HCT116 (cell line): Measurements from ENCODE around the gene UBE2G2.

Source experiments
- EGR1 ChIP-seq: IDR thresholded peaks from 2 replicates; pipeline ENCODE4 v1.6.1; 2012; ENCODE audit warnings: low read depth
- EZH2phosphoT487 ChIP-seq: fragments of 200-600 bp; IDR thresholded peaks from 2 replicates; pipeline ENCODE4 v1.6.1; 2018; ENCODE audit warnings: antibody characterized with exemption, borderline replicate concordance
- POLR2A ChIP-seq: IDR thresholded peaks from 2 replicates; pipeline ENCODE4 v1.7.0; 2011; ENCODE audit warnings: borderline replicate concordance; ENCODE audit not compliant: insufficient read depth, insufficient read length; ENCODE audit errors: extremely low read depth
- POLR2AphosphoS5 ChIP-seq: IDR thresholded peaks from 2 replicates; pipeline ENCODE4 v1.6.1; 2011; ENCODE audit warnings: mild to moderate bottlenecking, low read depth, low read length, moderate library complexity
- RAD21 ChIP-seq: IDR thresholded peaks from 2 replicates; pipeline ENCODE4 v1.6.1; 2012; ENCODE audit warnings: low read depth, mild to moderate bottlenecking
- REST ChIP-seq: IDR thresholded peaks from 2 replicates; pipeline ENCODE4 v1.6.1; 2012; ENCODE audit warnings: low read depth
- SP1 ChIP-seq: IDR thresholded peaks from 2 replicates; pipeline ENCODE4 v1.6.1; 2012; ENCODE audit warnings: low read depth
- TCF7L2 ChIP-seq: IDR thresholded peaks from 2 replicates; pipeline ENCODE4 v1.7.0; 2011; ENCODE audit warnings: borderline replicate concordance, inconsistent platforms; ENCODE audit not compliant: insufficient read depth, insufficient read length; ENCODE audit errors: extremely low read depth
- TF ChIP-seq, protein P1 (sequence below), 3 experiments: fragments of 200-600 bp in 1 of 3; sonication (generic) in 1 of 3; IDR thresholded peaks in 2 of 3; conservative IDR thresholded peaks in 1 of 3; 2 replicates each; pipeline ENCODE4 v1.5.1; 2012 to 2017; ENCODE audit warnings: low read depth in 2 of 3, low read length in 2 of 3, antibody characterized with exemption in 1 of 3, borderline replicate concordance in 1 of 3, control low read depth in 1 of 3, mild to moderate bottlenecking in 1 of 3, mixed read lengths in 1 of 3, mixed run types in 1 of 3, moderate library complexity in 1 of 3; ENCODE audit not compliant: insufficient read depth in 1 of 3
- TF ChIP-seq, protein P2 (sequence below): IDR thresholded peaks from 2 replicates; pipeline ENCODE4 v1.6.1; 2011; ENCODE audit warnings: mild to moderate bottlenecking, low read length, moderate library complexity; ENCODE audit not compliant: insufficient replicate concordance; ENCODE audit errors: extremely low read depth
- TF ChIP-seq, protein P3 (sequence below): IDR thresholded peaks from 2 replicates; pipeline ENCODE4 v1.6.1; 2012
- TF ChIP-seq, protein P4 (sequence below): IDR thresholded peaks from 2 replicates; pipeline ENCODE4 v1.6.1; 2012

DNA sequence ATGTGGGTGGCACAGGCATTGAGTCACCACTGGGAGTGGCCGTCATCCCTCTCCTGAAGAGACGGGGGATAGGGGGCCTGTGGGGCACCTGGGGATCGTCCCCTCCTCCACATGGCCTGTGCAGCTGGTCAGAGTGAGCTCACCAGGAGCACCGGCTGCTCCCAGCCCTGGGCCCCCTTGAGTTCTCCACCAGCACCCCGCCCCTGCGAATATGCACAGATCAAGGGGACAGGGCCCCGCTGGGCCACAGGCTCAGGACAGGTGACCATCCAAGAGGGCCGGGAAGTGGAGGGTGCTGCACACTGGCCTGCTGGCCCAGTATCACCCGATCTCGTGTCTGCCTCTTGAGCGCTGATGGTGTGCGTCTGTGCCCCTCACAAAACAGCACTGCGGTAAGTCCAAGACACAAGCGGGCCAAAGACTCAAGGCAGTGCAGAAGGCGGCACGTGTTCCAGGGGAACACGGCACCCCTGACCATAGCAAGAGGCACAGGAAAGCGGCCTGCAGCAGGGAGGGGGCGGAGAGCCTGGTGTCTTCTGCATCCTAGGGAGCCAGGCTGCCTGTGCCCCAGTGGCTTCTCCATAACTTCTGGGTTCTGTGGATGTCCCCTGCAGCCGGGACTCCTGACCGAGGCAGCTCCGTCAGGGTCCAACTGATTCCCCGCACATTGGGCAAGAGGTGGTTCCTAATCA is 72.1 kb downstream of the UBE2G2 start:
- TF ChIP-seq POLR2AphosphoS5, result no peak
- TF ChIP-seq, protein P1, sequence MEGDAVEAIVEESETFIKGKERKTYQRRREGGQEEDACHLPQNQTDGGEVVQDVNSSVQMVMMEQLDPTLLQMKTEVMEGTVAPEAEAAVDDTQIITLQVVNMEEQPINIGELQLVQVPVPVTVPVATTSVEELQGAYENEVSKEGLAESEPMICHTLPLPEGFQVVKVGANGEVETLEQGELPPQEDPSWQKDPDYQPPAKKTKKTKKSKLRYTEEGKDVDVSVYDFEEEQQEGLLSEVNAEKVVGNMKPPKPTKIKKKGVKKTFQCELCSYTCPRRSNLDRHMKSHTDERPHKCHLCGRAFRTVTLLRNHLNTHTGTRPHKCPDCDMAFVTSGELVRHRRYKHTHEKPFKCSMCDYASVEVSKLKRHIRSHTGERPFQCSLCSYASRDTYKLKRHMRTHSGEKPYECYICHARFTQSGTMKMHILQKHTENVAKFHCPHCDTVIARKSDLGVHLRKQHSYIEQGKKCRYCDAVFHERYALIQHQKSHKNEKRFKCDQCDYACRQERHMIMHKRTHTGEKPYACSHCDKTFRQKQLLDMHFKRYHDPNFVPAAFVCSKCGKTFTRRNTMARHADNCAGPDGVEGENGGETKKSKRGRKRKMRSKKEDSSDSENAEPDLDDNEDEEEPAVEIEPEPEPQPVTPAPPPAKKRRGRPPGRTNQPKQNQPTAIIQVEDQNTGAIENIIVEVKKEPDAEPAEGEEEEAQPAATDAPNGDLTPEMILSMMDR (IDR thresholded peaks at IDR 0.05 in 2 of 3, conservative IDR thresholded peaks at IDR 0.05 in 1 of 3; ENCODE audit: borderline replicate concordance in 1 of 3, insufficient read depth in 1 of 3, low read depth in 2 of 3, low read length in 2 of 3), result no peak
- TF ChIP-seq, protein P2, sequence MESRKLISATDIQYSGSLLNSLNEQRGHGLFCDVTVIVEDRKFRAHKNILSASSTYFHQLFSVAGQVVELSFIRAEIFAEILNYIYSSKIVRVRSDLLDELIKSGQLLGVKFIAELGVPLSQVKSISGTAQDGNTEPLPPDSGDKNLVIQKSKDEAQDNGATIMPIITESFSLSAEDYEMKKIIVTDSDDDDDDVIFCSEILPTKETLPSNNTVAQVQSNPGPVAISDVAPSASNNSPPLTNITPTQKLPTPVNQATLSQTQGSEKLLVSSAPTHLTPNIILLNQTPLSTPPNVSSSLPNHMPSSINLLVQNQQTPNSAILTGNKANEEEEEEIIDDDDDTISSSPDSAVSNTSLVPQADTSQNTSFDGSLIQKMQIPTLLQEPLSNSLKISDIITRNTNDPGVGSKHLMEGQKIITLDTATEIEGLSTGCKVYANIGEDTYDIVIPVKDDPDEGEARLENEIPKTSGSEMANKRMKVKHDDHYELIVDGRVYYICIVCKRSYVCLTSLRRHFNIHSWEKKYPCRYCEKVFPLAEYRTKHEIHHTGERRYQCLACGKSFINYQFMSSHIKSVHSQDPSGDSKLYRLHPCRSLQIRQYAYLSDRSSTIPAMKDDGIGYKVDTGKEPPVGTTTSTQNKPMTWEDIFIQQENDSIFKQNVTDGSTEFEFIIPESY, result no peak
- no peak for TF ChIP-seq RAD21
- no peak for TF ChIP-seq SP1
- TF ChIP-seq, protein P3, sequence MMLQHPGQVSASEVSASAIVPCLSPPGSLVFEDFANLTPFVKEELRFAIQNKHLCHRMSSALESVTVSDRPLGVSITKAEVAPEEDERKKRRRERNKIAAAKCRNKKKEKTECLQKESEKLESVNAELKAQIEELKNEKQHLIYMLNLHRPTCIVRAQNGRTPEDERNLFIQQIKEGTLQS, result no peak
- TF ChIP-seq REST, result no peak
- TF ChIP-seq, protein P4, sequence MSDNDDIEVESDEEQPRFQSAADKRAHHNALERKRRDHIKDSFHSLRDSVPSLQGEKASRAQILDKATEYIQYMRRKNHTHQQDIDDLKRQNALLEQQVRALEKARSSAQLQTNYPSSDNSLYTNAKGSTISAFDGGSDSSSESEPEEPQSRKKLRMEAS, result no peak
- no peak for TF ChIP-seq EZH2phosphoT487
- TF ChIP-seq EGR1, result no peak
- no peak for TF ChIP-seq POLR2A
- no peak for TF ChIP-seq TCF7L2
